H1 (cell line): ENCODE measurements around the gene CORO2B. TPM values are rescaled to one million over a fixed set of nuclear protein-coding genes. Genes with fewer than 3 reads are reported as not detected.

Experiments
- CTCF ChIA-PET: fragments of 300-600 bp; sonication (Branson Sonifier 250); formaldehyde crosslinking; loops from one replicate; lab custom pipeline; 2021; ENCODE audit not compliant: partially characterized antibody; lab: Charles Lee
- POLR2A ChIA-PET: fragments of 300-600 bp; sonication (Branson Sonifier 250); formaldehyde crosslinking; loops from one replicate; lab custom pipeline; 2021; ENCODE audit warnings: inconsistent platforms; ENCODE audit not compliant: partially characterized antibody; lab: Charles Lee
- DNase-seq, 2 experiments: peaks; one replicate each; pipeline versions ENCODE4 v3.0.0 to v3.0.0-alpha.2; 2010 to 2022; ENCODE audit warnings: low spot score in 2 of 2, low read depth in 1 of 2, mixed read lengths in 1 of 2
- FAIRE-seq: peaks from 2 replicates; lab custom pipeline; 2011; peaks lifted over from hg19 to GRCh38; lab: Jason Lieb, UNC
- H2AFZ ChIP-seq: 2 replicates; pipeline ENCODE4 v1.8.1; 2012; ENCODE audit warnings: low read length, inconsistent platforms
- H2AK5ac ChIP-seq: 2 replicates; pipeline ENCODE4 v1.6.1; 2013; ENCODE audit warnings: low read depth, low read length
- H2BK120ac ChIP-seq: replicated peaks from 2 replicates; pipeline ENCODE3; 2013; ENCODE audit warnings: low read depth, low read length, inconsistent platforms
- H2BK12ac ChIP-seq: 2 replicates; pipeline ENCODE4 v1.6.1; 2013; ENCODE audit warnings: low read depth, low read length
- H2BK15ac ChIP-seq: 2 replicates; pipeline ENCODE4 v1.6.1; 2013; ENCODE audit warnings: low read length
- H2BK20ac ChIP-seq: 2 replicates; pipeline ENCODE4 v1.6.1; 2013; ENCODE audit warnings: low read length
- H2BK5ac ChIP-seq: 2 replicates; pipeline ENCODE4 v1.6.1; 2013; ENCODE audit warnings: low read depth, low read length
- H3K14ac ChIP-seq: 2 replicates; pipeline ENCODE4 v1.6.1; 2013; ENCODE audit warnings: inconsistent platforms; ENCODE audit not compliant: insufficient read length
- H3K18ac ChIP-seq: 2 replicates; pipeline ENCODE4 v1.6.1; 2013; ENCODE audit warnings: low read length; ENCODE audit errors: extremely low read depth
- H3K23ac ChIP-seq: 2 replicates; pipeline ENCODE4 v1.6.1; 2013; ENCODE audit warnings: inconsistent platforms; ENCODE audit not compliant: insufficient read length
- H3K23me2 ChIP-seq: 2 replicates; pipeline ENCODE4 v1.6.1; 2013; ENCODE audit warnings: low read depth, low read length
- H3K27ac ChIP-seq: 2 replicates; pipeline ENCODE4 v1.6.1; 2011; ENCODE audit warnings: low read depth, low read length, inconsistent platforms
- H3K27me3 ChIP-seq, 4 experiments: replicated peaks in 1 of 4; 1 replicate in 1 of 4; 2 replicates in 3 of 4; pipeline versions ENCODE4 v1.6.1 to v1.8.1; 2011 to 2013; ENCODE audit warnings: low read length in 3 of 4, mild to moderate bottlenecking in 3 of 4, inconsistent platforms in 2 of 4, mixed read lengths in 2 of 4, moderate library complexity in 1 of 4; ENCODE audit not compliant: control insufficient read depth in 3 of 4, insufficient read depth in 3 of 4; ENCODE audit errors: extremely low read depth in 1 of 4
- H3K36me3 ChIP-seq, 4 experiments: 2 replicates each; pipeline versions ENCODE4 v1.6.1 to v1.8.1; 2011 to 2013; ENCODE audit warnings: mild to moderate bottlenecking in 4 of 4, low read length in 3 of 4, moderate library complexity in 2 of 4, control low read depth in 1 of 4, inconsistent platforms in 1 of 4; ENCODE audit not compliant: insufficient read depth in 4 of 4, control insufficient read depth in 2 of 4
- H3K4ac ChIP-seq: replicated peaks from 2 replicates; pipeline ENCODE3; 2013; ENCODE audit warnings: low read length, low read depth, mixed read lengths, inconsistent platforms; ENCODE audit not compliant: insufficient read length
- H3K4me1 ChIP-seq, 4 experiments: replicated peaks in 1 of 4; 1 replicate in 1 of 4; 2 replicates in 3 of 4; pipeline versions ENCODE4 v1.6.1 to v1.8.1; 2011 to 2013; ENCODE audit warnings: low read length in 3 of 4, inconsistent platforms in 2 of 4, mixed read lengths in 1 of 4; ENCODE audit not compliant: insufficient read depth in 4 of 4, control insufficient read depth in 3 of 4
- H3K4me2 ChIP-seq, 2 experiments: 2 replicates each; pipeline versions ENCODE4 v1.6.1 to v1.8.1; 2011 to 2013; ENCODE audit warnings: low read depth in 2 of 2, low read length in 2 of 2, control low read depth in 1 of 2, inconsistent platforms in 1 of 2, mild to moderate bottlenecking in 1 of 2; ENCODE audit not compliant: insufficient read depth in 1 of 2
- H3K4me3 ChIP-seq, 4 experiments: fragments of 200-600, 300-600 bp in 1 of 4; sonication (generic), shearing (Covaris generic), sonication (Bioruptor Twin) in 1 of 4; 2 replicates each; pipeline versions ENCODE4 v1.5.1 to v1.8.1; 2011 to 2016; ENCODE audit warnings: low read length in 4 of 4, low read depth in 3 of 4, control low read depth in 2 of 4, inconsistent platforms in 2 of 4, mild to moderate bottlenecking in 2 of 4, mixed read lengths in 1 of 4, moderate library complexity in 1 of 4; ENCODE audit not compliant: insufficient read depth in 2 of 4; ENCODE audit errors: extremely low read depth in 1 of 4
- H3K56ac ChIP-seq: replicated peaks from 2 replicates; pipeline ENCODE3; 2013; ENCODE audit warnings: low read depth, mild to moderate bottlenecking, mixed read lengths, low read length, inconsistent platforms; ENCODE audit not compliant: insufficient read length
- H3K79me1 ChIP-seq: 2 replicates; pipeline ENCODE4 v1.6.1; 2013; ENCODE audit warnings: low read depth, low read length, control low read depth
- H3K79me2 ChIP-seq, 2 experiments: 2 replicates each; pipeline versions ENCODE4 v1.6.1 to v1.8.1; 2012 to 2013; ENCODE audit warnings: low read length in 2 of 2, mild to moderate bottlenecking in 2 of 2, inconsistent platforms in 1 of 2; ENCODE audit not compliant: insufficient read depth in 2 of 2, control insufficient read depth in 1 of 2
- H3K9ac ChIP-seq, 4 experiments: replicated peaks in 1 of 4; 1 replicate in 1 of 4; 2 replicates in 3 of 4; pipeline versions ENCODE4 v1.6.1 to v1.8.1; 2011 to 2013; ENCODE audit warnings: low read depth in 3 of 4, low read length in 3 of 4, control low read depth in 2 of 4, mild to moderate bottlenecking in 2 of 4, moderate library complexity in 2 of 4, inconsistent platforms in 1 of 4; ENCODE audit errors: extremely low read depth in 1 of 4
- H3K9me3 ChIP-seq, 2 experiments: 2 replicates each; pipeline versions ENCODE4 v1.6.1 to v1.8.1; 2012 to 2013; ENCODE audit warnings: mild to moderate bottlenecking in 2 of 2, moderate library complexity in 2 of 2, control low read depth in 1 of 2, inconsistent platforms in 1 of 2, low read depth in 1 of 2, low read length in 1 of 2, mixed read lengths in 1 of 2; ENCODE audit not compliant: insufficient read depth in 2 of 2
- H4K20me1 ChIP-seq, 2 experiments: replicated peaks in 1 of 2; 2 replicates each; pipeline versions ENCODE3 to v1.8.1; 2011 to 2013; ENCODE audit warnings: inconsistent platforms in 2 of 2, low read length in 2 of 2, mild to moderate bottlenecking in 1 of 2; ENCODE audit not compliant: insufficient read depth in 2 of 2, control insufficient read depth in 1 of 2
- H4K5ac ChIP-seq: 2 replicates; pipeline ENCODE4 v1.6.1; 2013; ENCODE audit warnings: low read length, low read depth, mixed read lengths, inconsistent platforms; ENCODE audit not compliant: insufficient read length
- H4K8ac ChIP-seq: 2 replicates; pipeline ENCODE4 v1.8.0; 2013; ENCODE audit warnings: mild to moderate bottlenecking, moderate library complexity, low read length, inconsistent platforms; ENCODE audit not compliant: insufficient read depth; ENCODE audit errors: extremely low read depth
- H4K91ac ChIP-seq: replicated peaks from 2 replicates; pipeline ENCODE3; 2013; ENCODE audit warnings: low read length, mixed read lengths, inconsistent platforms; ENCODE audit not compliant: insufficient read length
- CHD2 ChIP-seq: IDR thresholded peaks from 2 replicates; pipeline ENCODE4 v1.6.1; 2012; ENCODE audit warnings: low read length, improper control_type of control experiment
- EZH2 ChIP-seq: fragments of 200-600 bp; sonication (generic); IDR thresholded peaks from 2 replicates; pipeline ENCODE4 v1.7.1; 2012; ENCODE audit warnings: low read depth, mild to moderate bottlenecking, moderate library complexity, low read length, inconsistent platforms; ENCODE audit not compliant: severe bottlenecking
- MAFK ChIP-seq: IDR thresholded peaks from 2 replicates; pipeline ENCODE4 v1.6.1; 2012; ENCODE audit warnings: low read depth, mild to moderate bottlenecking, improper control_type of control experiment, low read length
- RXRA ChIP-seq: IDR thresholded peaks from 2 replicates; pipeline ENCODE4 v1.6.1; 2011; ENCODE audit warnings: low read depth, mild to moderate bottlenecking, low read length, moderate library complexity; ENCODE audit not compliant: insufficient read depth
- SIRT6 ChIP-seq: IDR thresholded peaks from one replicate; pipeline ENCODE4 v1.7.1; 2012; ENCODE audit warnings: low read length, inconsistent platforms
- TAF7 ChIP-seq: optimal IDR thresholded peaks from 2 replicates; pipeline ENCODE3; 2011; ENCODE audit warnings: low read depth, mild to moderate bottlenecking, inconsistent platforms, low read length, moderate library complexity, borderline replicate concordance
- WGBS, 2 experiments: shearing (Covaris generic) in 1 of 2; methylation state at CpG; one replicate each; pipeline versions ENCODE4 v1.1.6 to v1.1.7; 2013 to 2015; ENCODE audit warnings: low lambda C conversion rate in 2 of 2, mixed read lengths in 2 of 2, inconsistent platforms in 1 of 2, low coverage in 1 of 2, missing lambda C conversion rate in 1 of 2; ENCODE audit not compliant: insufficient replicate concordance in 2 of 2, insufficient coverage in 1 of 2, insufficient read length in 1 of 2; ENCODE audit errors: extremely low coverage in 1 of 2, missing lambda C conversion rate in 1 of 2; 5-methylcytosine and 5-hydroxymethylcytosine counted together
- polyA plus RNA-seq, 7 experiments: library from polyadenylated mRNA; depleted of rRNA in 3 of 7; stranded (reverse) in 5 of 7; unstranded in 2 of 7; fragments of >200 nt in 5 of 7; fragments of 200-250 nt in 2 of 7; gene quantifications; 1 replicate in 5 of 7; 2 replicates in 1 of 7; 4 replicates in 1 of 7; pipeline versions ENCODE4 v1.2.1 to v1.2.3, GENCODE V29; 2011 to 2013; ENCODE audit warnings: missing spikeins in 2 of 7, mixed read lengths in 2 of 7
- total RNA-seq: library from RNA; stranded (reverse); fragmentation: NEBNext Ultra II Directional; extraction: Animal tissue kit (Norgen Biotek cat#: 25700); gene quantifications from 2 replicates; pipeline ENCODE4 v1.2.1, GENCODE V29; 2021

CORO2B gene
- total and polyA plus RNA-seq, 2 of the 8 experiments (the other 6 are each of a cell fraction or from before 2014, with no cell fraction given): 3.4 to 6.7 TPM

DNA sequence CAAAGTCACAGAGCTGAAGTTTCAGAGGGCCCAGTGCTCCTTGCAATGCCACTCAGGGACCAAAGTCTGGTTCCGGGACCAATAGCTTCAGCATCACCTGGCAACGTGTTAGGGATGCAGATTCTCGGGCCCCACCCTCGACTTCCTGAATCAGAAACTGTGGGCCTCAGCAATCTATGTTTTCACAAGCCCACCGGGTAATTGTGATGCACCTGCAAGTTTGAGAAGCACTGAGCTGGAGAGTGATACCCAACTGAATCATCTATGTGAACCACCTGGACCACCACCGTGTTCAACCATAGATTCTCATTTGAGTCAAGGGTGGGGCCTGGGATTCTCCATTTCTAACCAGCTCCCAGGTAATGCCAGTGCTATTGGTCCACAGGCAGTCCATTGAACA, 55.7 kb downstream of the CORO2B start:
- Histone ChIP-seq H4K20me1 (no peaks in the 10 kb centered on the region), H3K23ac (no peak overlapping the region), H2BK20ac (no peak overlapping the region), H4K8ac (no peak overlapping the region), H4K91ac (no peak overlapping the region), H3K23me2 (no peaks in the 10 kb centered on the region), H3K14ac (no peak overlapping the region), H3K4me2 (no peak overlapping the region), H3K27me3 (no peaks in the 10 kb centered on the region), H2AK5ac (no peak overlapping the region), H2BK15ac (no peak overlapping the region), H4K5ac (no peak overlapping the region), H3K9ac (no peak overlapping the region), H2BK12ac (no peak overlapping the region), H3K56ac (no peak overlapping the region), H3K18ac (no peak overlapping the region), H3K36me3 (no peaks in the 10 kb centered on the region)
- DNase-seq (no peak), FAIRE-seq (no peak)
- ChIA-PET POLR2A (no interaction called here), CTCF (interaction anchor here (1.4 to 24.3 kb wide), 9 partner anchors 10 to 328 kb away, joined by 3 to 569 read pairs (median 8); no protein-coding TSS in a partner anchor)
- TF ChIP-seq EZH2: no peak
- no peak for TF ChIP-seq TAF7
- no peak for TF ChIP-seq SIRT6
- no peak for TF ChIP-seq RXRA
- no peak for TF ChIP-seq MAFK
- no peak for TF ChIP-seq CHD2
- TF ChIP-seq, all 59 proteins: peak for 0
- Histone ChIP-seq H2BK120ac (no peak overlapping the region), H2AFZ (no peak overlapping the region), H3K4ac (no peak overlapping the region), H3K4me1 (peaks cover 0 to 8% (median under 1%) of the 10 kb centered on the region in 4 experiments; a peak in 1 of 7 replicates), H3K79me2 (no peaks in the 10 kb centered on the region), H3K79me1 (no peaks in the 10 kb centered on the region), H3K27ac (no peak overlapping the region), H3K9me3 (no peaks in the 10 kb centered on the region), H3K4me3 (no peak overlapping the region), H2BK5ac (no peak overlapping the region)
- 88% methylated on average over 6 of the region's 6 CpGs; no CpG with 5 or more reads in 1 of the 2 experiments for WGBS, 2 experiments
